WTC11 (cell line): Measurements from ENCODE around the gene CTRL. TPM values are rescaled to one million over a fixed set of nuclear protein-coding genes. Genes with fewer than 3 reads are reported as not detected.
"Not testable (repeated sequence)": the region's sequence is repeated elsewhere in the genome, so short reads cannot be mapped to it uniquely, and the experiment has no call there.

Experiments used
- ATAC-seq: fragments of 200-7000 bp; cut with Tn5 transposase; 2 replicates; pipeline ENCODE4 v1.10.0; 2021; ENCODE audit warnings: mild to moderate bottlenecking, moderate library complexity
- CTCF ChIA-PET: fragments of 300-600 bp; sonication (Branson Sonifier 250); formaldehyde crosslinking; loops from one replicate; lab custom pipeline; 2021; ENCODE audit warnings: antibody characterized with exemption; lab: Charles Lee
- POLR2A ChIA-PET: fragments of 350-600 bp; sonication (Branson Sonifier 250); formaldehyde crosslinking; loops from one replicate; lab custom pipeline; 2021; ENCODE audit warnings: antibody characterized with exemption; lab: Charles Lee
- DNase-seq: peaks from one replicate; pipeline ENCODE4 v3.0.0; 2021; ENCODE audit warnings: low spot score
- H3K27ac Mint-ChIP-seq: 2 replicates; pipeline ENCODE4 v1.8.0; 2021; ENCODE audit warnings: mixed read lengths
- H3K27me3 Mint-ChIP-seq: 2 replicates; pipeline ENCODE4 v1.8.0; 2021; ENCODE audit warnings: low read depth, mild to moderate bottlenecking, moderate library complexity, mixed read lengths
- H3K36me3 Mint-ChIP-seq: 2 replicates; pipeline ENCODE4 v1.8.0; 2021; ENCODE audit warnings: mixed read lengths
- H3K4me1 Mint-ChIP-seq: 2 replicates; pipeline ENCODE4 v1.8.0; 2022; ENCODE audit warnings: mixed read lengths
- H3K4me3 Mint-ChIP-seq: 2 replicates; pipeline ENCODE4 v1.8.0; 2021; ENCODE audit warnings: mild to moderate bottlenecking, moderate library complexity, mixed read lengths
- H3K9me3 Mint-ChIP-seq: 2 replicates; pipeline ENCODE4 v1.8.0; 2021; ENCODE audit warnings: mixed read lengths
- CBFB ChIP-seq: sonication (generic); formaldehyde crosslinking; IDR thresholded peaks from 2 replicates; pipeline ENCODE4 v1.8.1; 2022; ENCODE audit warnings: mild to moderate bottlenecking, low read depth, missing genetic modification reagents
- CREM ChIP-seq: sonication (generic); formaldehyde crosslinking; IDR thresholded peaks from 2 replicates; pipeline ENCODE4 v1.8.1; 2022; ENCODE audit warnings: mild to moderate bottlenecking, missing genetic modification reagents, moderate library complexity
- FOXK1 ChIP-seq: sonication (generic); formaldehyde crosslinking; IDR thresholded peaks from 2 replicates; pipeline ENCODE4 v1.8.0; 2022; ENCODE audit warnings: mild to moderate bottlenecking, moderate library complexity, missing genetic modification reagents
- IRF2 ChIP-seq: sonication (generic); formaldehyde crosslinking; IDR thresholded peaks from 2 replicates; pipeline ENCODE4 v1.8.0; 2022; ENCODE audit warnings: low read depth, missing genetic modification reagents, borderline replicate concordance
- KAT7 ChIP-seq: sonication (generic); formaldehyde crosslinking; IDR thresholded peaks from 2 replicates; pipeline ENCODE4 v1.8.1; 2023; ENCODE audit warnings: missing genetic modification reagents, mild to moderate bottlenecking, borderline replicate concordance
- MXD4 ChIP-seq: fragments of 250-450 bp; sonication (Bioruptor Pico); IDR thresholded peaks from 2 replicates; pipeline ENCODE4 v1.8.0; 2021; ENCODE audit warnings: mild to moderate bottlenecking, moderate library complexity, borderline replicate concordance
- NFATC4 ChIP-seq: fragments of 250-450 bp; sonication (Bioruptor Pico); IDR thresholded peaks from 2 replicates; pipeline ENCODE4 v1.9.0; 2021; ENCODE audit warnings: mild to moderate bottlenecking
- SMAD3 ChIP-seq: sonication (generic); formaldehyde crosslinking; IDR thresholded peaks from 2 replicates; pipeline ENCODE4 v1.8.0; 2022; ENCODE audit warnings: missing genetic modification reagents, mild to moderate bottlenecking, borderline replicate concordance
- SOX15 ChIP-seq: fragments of 250-450 bp; sonication (Bioruptor Pico); IDR thresholded peaks from 2 replicates; pipeline ENCODE4 v1.9.0; 2021; ENCODE audit warnings: mild to moderate bottlenecking
- ZNF138 ChIP-seq: sonication (generic); formaldehyde crosslinking; conservative IDR thresholded peaks from 2 replicates; pipeline ENCODE4 v1.8.1; 2022; ENCODE audit warnings: mild to moderate bottlenecking, moderate library complexity, missing genetic modification reagents
- ZNF396 ChIP-seq: fragments of 250-450 bp; sonication (Bioruptor Pico); IDR thresholded peaks from 2 replicates; pipeline ENCODE4 v1.8.0; 2021; ENCODE audit warnings: mild to moderate bottlenecking, moderate library complexity, borderline replicate concordance
- total RNA-seq: library from RNA; stranded (reverse); gene quantifications from 3 replicates; pipeline ENCODE4 v1.2.3, GENCODE V29; 2021
- TF ChIP-seq, protein P1 (sequence below): sonication (generic); formaldehyde crosslinking; IDR thresholded peaks from 2 replicates; pipeline ENCODE4 v1.8.1; 2022; ENCODE audit warnings: mild to moderate bottlenecking, missing genetic modification reagents, moderate library complexity, borderline replicate concordance
- TF ChIP-seq, protein P2 (sequence below): sonication (generic); formaldehyde crosslinking; IDR thresholded peaks from 2 replicates; pipeline ENCODE4 v1.8.1; 2023; ENCODE audit warnings: mild to moderate bottlenecking, missing genetic modification reagents
- TF ChIP-seq, protein P3 (sequence below): sonication (generic); formaldehyde crosslinking; conservative IDR thresholded peaks from 2 replicates; pipeline ENCODE4 v1.8.1; 2023; ENCODE audit warnings: mild to moderate bottlenecking, low read depth, missing genetic modification reagents, moderate library complexity
- TF ChIP-seq, protein P4 (sequence below): sonication (generic); formaldehyde crosslinking; IDR thresholded peaks from 2 replicates; pipeline ENCODE4 v1.8.1; 2022; ENCODE audit warnings: low read depth, mild to moderate bottlenecking, moderate library complexity, missing genetic modification reagents, borderline replicate concordance
- TF ChIP-seq, protein P5 (sequence below): fragments of 250-450 bp; sonication (Bioruptor Pico); IDR thresholded peaks from 2 replicates; pipeline ENCODE4 v1.9.0; 2021; ENCODE audit warnings: mild to moderate bottlenecking, borderline replicate concordance
- TF ChIP-seq, protein P6 (sequence below): sonication (generic); formaldehyde crosslinking; IDR thresholded peaks from 2 replicates; pipeline ENCODE4 v1.8.1; 2023; ENCODE audit warnings: mild to moderate bottlenecking, missing genetic modification reagents
- TF ChIP-seq, protein P7 (sequence below): fragments of 250-450 bp; sonication (Bioruptor Pico); IDR thresholded peaks from 2 replicates; pipeline ENCODE4 v1.9.0; 2021; ENCODE audit warnings: mild to moderate bottlenecking

CTRL gene
- total RNA-seq, 1 experiment from 2014 or later = 2.8 TPM

DNA sequence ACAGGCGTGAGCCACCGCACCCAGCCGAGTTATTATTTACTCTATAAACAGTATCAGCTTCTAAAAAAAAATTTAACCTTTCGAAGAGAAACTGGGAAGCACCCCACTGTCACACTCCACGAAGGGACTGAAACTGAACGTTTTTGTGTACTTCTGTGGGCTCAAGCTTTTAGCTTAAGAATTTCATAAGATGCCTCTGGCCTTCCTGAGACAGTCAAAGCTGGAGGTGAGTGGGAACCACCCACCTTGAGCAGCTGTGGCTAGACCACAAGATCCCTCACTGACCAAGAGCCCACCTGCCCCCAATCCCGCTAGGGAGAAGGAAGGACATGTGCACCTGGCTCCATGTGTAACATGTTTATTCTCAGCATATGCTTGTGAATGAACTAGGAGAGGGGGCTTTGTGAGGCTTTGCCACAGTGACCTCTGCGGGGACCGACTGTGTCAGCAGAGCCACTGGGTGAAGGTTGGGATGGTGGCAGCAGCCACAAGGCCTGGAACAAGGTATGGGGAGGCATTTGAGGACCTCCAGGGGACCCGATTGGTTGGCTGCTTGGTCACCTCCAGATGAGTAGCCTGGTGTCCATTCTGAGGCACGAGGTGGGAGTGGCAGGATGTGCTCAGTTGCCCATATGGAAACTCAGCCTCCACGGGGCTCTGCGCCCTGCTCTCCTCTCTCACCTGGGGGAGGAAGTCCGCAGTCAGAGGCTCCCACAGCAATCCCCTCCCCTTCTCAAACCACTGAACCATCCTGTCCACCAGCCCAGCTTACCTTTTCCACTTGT, 43.9 kb upstream of the CTRL start (continued):
- TF ChIP-seq, protein P1, sequence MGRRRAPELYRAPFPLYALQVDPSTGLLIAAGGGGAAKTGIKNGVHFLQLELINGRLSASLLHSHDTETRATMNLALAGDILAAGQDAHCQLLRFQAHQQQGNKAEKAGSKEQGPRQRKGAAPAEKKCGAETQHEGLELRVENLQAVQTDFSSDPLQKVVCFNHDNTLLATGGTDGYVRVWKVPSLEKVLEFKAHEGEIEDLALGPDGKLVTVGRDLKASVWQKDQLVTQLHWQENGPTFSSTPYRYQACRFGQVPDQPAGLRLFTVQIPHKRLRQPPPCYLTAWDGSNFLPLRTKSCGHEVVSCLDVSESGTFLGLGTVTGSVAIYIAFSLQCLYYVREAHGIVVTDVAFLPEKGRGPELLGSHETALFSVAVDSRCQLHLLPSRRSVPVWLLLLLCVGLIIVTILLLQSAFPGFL (CRISPR knock-in tag) = no peak

DNA sequence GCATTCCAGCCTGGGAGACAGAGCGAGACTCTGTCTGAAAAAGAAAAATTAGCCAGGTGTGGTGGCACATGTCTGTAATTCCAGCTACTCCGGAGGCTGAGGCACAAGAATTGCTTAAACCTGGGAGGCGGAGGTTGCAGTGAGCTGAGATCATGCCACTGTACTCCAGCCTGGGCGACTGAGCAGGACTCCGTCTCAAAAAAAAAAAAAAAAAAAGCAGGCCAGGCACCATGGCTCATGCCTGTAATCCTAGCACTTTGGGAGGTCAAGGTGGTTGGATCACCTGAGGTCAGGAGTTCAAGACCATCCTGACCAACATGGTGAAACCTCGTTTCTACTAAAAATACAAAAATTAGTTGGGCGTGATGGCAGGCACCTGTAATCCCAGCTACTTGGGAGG, 40.6 kb upstream of the CTRL start:
- Mint-ChIP-seq H3K4me1 (peaks cover 11% of the 10 kb centered on the region), H3K27me3 (peaks cover 10% of the 10 kb centered on the region; the same call in 1 of the 2 replicates)
- POLR2A ChIA-PET = interaction anchor here (0.7 kb wide), 2 partner anchors 24 to 437 kb away, joined by 3 read pairs; no protein-coding TSS in a partner anchor
- DNase-seq, H3K9me3 Mint-ChIP-seq, ATAC-seq, H3K27ac Mint-ChIP-seq, H3K36me3 Mint-ChIP-seq, H3K4me3 Mint-ChIP-seq, CTCF ChIA-PET: not testable (repeated sequence)

DNA sequence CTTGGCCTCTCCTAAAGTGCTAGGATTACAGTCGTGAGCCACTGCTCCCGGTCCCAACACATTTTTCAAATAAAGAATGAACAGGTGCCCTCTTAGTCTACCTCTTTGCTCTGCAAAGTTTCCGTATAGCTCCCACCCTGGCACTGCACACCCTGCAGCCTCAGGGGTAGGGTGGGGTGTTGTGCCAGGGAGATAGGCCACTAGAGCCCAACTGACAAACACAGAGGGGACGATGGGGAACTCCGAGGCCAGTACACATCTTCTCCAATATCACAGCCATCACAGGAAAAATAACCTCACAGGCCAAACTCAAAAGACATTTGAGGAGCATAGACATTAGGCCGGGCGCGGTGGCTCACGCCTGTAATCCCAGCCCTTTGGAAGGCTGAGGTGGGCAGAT, 39.4 kb upstream of the CTRL start:
- POLR2A ChIA-PET = no interaction called here
- no peak overlapping the region for H3K27ac Mint-ChIP-seq
- H3K4me1 Mint-ChIP-seq = peaks cover 23% of the 10 kb centered on the region
- no peak overlapping the region for H3K4me3 Mint-ChIP-seq
- H3K36me3 Mint-ChIP-seq = no peaks in the 10 kb centered on the region
- CTCF ChIA-PET = interaction anchor here (0.6 kb wide), 1 partner anchor 155 kb away, joined by 4 read pairs; no protein-coding TSS in a partner anchor
- ATAC-seq (no peak), DNase-seq (no peak)
- peaks cover 10% of the 10 kb centered on the region; the same call in 1 of the 2 replicates for H3K27me3 Mint-ChIP-seq
- no peaks in the 10 kb centered on the region for H3K9me3 Mint-ChIP-seq
- no peak for TF ChIP-seq KAT7
- no peak for TF ChIP-seq CREM (CRISPR knock-in tag)
- TF ChIP-seq FOXK1 (CRISPR knock-in tag) = no peak
- TF ChIP-seq, protein P2, sequence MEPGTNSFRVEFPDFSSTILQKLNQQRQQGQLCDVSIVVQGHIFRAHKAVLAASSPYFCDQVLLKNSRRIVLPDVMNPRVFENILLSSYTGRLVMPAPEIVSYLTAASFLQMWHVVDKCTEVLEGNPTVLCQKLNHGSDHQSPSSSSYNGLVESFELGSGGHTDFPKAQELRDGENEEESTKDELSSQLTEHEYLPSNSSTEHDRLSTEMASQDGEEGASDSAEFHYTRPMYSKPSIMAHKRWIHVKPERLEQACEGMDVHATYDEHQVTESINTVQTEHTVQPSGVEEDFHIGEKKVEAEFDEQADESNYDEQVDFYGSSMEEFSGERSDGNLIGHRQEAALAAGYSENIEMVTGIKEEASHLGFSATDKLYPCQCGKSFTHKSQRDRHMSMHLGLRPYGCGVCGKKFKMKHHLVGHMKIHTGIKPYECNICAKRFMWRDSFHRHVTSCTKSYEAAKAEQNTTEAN (CRISPR knock-in tag) = no peak
- TF ChIP-seq, protein P3, sequence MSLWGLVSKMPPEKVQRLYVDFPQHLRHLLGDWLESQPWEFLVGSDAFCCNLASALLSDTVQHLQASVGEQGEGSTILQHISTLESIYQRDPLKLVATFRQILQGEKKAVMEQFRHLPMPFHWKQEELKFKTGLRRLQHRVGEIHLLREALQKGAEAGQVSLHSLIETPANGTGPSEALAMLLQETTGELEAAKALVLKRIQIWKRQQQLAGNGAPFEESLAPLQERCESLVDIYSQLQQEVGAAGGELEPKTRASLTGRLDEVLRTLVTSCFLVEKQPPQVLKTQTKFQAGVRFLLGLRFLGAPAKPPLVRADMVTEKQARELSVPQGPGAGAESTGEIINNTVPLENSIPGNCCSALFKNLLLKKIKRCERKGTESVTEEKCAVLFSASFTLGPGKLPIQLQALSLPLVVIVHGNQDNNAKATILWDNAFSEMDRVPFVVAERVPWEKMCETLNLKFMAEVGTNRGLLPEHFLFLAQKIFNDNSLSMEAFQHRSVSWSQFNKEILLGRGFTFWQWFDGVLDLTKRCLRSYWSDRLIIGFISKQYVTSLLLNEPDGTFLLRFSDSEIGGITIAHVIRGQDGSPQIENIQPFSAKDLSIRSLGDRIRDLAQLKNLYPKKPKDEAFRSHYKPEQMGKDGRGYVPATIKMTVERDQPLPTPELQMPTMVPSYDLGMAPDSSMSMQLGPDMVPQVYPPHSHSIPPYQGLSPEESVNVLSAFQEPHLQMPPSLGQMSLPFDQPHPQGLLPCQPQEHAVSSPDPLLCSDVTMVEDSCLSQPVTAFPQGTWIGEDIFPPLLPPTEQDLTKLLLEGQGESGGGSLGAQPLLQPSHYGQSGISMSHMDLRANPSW (CRISPR knock-in tag) = no peak
- no peak for TF ChIP-seq SMAD3 (CRISPR knock-in tag)
- TF ChIP-seq SOX15 (CRISPR knock-in tag) = no peak
- TF ChIP-seq, protein P4, sequence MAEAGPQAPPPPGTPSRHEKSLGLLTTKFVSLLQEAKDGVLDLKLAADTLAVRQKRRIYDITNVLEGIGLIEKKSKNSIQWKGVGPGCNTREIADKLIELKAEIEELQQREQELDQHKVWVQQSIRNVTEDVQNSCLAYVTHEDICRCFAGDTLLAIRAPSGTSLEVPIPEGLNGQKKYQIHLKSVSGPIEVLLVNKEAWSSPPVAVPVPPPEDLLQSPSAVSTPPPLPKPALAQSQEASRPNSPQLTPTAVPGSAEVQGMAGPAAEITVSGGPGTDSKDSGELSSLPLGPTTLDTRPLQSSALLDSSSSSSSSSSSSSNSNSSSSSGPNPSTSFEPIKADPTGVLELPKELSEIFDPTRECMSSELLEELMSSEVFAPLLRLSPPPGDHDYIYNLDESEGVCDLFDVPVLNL (CRISPR knock-in tag) = no peak
- TF ChIP-seq, protein P5, sequence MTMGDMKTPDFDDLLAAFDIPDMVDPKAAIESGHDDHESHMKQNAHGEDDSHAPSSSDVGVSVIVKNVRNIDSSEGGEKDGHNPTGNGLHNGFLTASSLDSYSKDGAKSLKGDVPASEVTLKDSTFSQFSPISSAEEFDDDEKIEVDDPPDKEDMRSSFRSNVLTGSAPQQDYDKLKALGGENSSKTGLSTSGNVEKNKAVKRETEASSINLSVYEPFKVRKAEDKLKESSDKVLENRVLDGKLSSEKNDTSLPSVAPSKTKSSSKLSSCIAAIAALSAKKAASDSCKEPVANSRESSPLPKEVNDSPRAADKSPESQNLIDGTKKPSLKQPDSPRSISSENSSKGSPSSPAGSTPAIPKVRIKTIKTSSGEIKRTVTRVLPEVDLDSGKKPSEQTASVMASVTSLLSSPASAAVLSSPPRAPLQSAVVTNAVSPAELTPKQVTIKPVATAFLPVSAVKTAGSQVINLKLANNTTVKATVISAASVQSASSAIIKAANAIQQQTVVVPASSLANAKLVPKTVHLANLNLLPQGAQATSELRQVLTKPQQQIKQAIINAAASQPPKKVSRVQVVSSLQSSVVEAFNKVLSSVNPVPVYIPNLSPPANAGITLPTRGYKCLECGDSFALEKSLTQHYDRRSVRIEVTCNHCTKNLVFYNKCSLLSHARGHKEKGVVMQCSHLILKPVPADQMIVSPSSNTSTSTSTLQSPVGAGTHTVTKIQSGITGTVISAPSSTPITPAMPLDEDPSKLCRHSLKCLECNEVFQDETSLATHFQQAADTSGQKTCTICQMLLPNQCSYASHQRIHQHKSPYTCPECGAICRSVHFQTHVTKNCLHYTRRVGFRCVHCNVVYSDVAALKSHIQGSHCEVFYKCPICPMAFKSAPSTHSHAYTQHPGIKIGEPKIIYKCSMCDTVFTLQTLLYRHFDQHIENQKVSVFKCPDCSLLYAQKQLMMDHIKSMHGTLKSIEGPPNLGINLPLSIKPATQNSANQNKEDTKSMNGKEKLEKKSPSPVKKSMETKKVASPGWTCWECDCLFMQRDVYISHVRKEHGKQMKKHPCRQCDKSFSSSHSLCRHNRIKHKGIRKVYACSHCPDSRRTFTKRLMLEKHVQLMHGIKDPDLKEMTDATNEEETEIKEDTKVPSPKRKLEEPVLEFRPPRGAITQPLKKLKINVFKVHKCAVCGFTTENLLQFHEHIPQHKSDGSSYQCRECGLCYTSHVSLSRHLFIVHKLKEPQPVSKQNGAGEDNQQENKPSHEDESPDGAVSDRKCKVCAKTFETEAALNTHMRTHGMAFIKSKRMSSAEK (CRISPR knock-in tag) = no peak
- TF ChIP-seq CBFB (CRISPR knock-in tag) = no peak
- TF ChIP-seq IRF2 (CRISPR knock-in tag) = no peak
- no peak for TF ChIP-seq ZNF396 (CRISPR knock-in tag)
- TF ChIP-seq MXD4 = no peak
- TF ChIP-seq NFATC4 = no peak
- TF ChIP-seq, protein P6, sequence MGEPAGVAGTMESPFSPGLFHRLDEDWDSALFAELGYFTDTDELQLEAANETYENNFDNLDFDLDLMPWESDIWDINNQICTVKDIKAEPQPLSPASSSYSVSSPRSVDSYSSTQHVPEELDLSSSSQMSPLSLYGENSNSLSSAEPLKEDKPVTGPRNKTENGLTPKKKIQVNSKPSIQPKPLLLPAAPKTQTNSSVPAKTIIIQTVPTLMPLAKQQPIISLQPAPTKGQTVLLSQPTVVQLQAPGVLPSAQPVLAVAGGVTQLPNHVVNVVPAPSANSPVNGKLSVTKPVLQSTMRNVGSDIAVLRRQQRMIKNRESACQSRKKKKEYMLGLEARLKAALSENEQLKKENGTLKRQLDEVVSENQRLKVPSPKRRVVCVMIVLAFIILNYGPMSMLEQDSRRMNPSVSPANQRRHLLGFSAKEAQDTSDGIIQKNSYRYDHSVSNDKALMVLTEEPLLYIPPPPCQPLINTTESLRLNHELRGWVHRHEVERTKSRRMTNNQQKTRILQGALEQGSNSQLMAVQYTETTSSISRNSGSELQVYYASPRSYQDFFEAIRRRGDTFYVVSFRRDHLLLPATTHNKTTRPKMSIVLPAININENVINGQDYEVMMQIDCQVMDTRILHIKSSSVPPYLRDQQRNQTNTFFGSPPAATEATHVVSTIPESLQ = no peak
- no peak for TF ChIP-seq ZNF138
- TF ChIP-seq, protein P7, sequence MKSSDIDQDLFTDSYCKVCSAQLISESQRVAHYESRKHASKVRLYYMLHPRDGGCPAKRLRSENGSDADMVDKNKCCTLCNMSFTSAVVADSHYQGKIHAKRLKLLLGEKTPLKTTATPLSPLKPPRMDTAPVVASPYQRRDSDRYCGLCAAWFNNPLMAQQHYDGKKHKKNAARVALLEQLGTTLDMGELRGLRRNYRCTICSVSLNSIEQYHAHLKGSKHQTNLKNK (CRISPR knock-in tag) = no peak
